Activated T-cell treated with anti-CD3 and anti-CD28 coated beads for 1 hour (primary cell): ENCODE measurements around the gene ZNF423.

Experiments used
- DNase-seq: peaks from one replicate; pipeline ENCODE4 v3.0.0-alpha.2; 2020; ENCODE audit warnings: low read depth

Gene ZNF423

GRCh38 chr16:49552313-49552928, 303.5 kb downstream of the ZNF423 start:
- DNase-seq = no peak

DNA sequence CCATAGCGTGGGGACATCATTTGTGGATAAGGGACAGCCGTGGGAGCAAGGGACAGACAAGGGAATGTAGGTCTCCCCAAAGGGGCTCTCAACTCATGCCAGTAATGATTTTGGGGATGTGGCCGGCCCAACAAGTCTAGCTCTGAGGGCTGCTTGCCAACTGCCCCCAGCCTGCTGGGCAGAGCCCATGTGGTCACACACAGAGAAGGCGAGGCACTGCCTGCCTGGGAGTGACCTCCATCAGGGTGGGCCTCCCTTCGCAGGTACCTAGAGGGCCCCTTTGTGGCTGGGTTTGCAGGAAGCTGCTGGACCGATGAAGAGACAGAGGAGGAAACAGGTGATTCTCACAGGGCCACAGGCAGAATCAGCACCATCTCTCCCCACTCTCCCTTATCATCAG, 305.2 kb downstream of the ZNF423 start:
- no peak for DNase-seq

DNA sequence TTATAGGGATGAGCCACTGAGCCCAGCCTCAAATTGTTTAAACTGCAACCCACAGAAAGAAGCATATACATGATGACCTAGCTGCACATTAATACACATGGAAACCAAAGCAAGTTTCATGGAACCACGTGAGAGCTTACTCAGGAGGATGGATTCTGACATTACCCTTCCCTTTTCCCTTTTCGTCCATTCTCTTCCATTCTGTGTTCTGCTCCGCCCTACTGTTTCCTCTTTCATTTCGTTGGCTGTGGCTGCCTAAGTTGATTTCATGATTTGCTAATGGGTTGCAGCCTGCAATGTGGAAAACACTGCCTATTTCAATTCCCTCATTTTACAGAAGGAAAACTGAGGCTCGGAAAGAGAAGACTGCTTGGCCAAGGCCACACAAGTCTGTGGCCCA, 305.8 kb downstream of the ZNF423 start:
- no peak for DNase-seq

GRCh38 chr16:49548325-49548970, 307.5 kb downstream of the ZNF423 start:
- no peak for DNase-seq

- DNase-seq = no peak
Observed at GRCh38 chr16:49547448-49547847, 308.5 kb downstream of the ZNF423 start.

DNA sequence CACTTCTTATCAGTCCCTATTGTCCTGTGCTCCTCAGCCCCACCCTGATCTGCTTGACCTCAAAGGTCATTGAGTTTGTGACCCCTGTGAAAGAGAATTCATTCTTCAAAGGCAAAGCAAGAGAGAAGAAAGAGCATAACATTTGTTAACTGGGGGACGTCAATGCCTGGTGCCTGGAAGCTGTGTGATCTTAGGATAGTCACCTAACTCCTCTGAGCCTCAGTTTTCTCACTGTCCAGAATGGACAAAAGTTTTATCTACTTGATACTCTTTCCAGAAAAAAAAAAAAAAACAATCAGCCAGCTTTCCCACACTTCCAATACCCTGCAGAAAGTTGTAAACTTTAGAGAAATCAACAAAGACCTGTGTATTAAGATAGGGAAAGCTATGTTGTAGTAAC, 309.2 kb downstream of the ZNF423 start:
- no peak for DNase-seq

GRCh38 chr16:49545741-49546448, 310.0 kb downstream of the ZNF423 start:
- DNase-seq = no peak

DNA sequence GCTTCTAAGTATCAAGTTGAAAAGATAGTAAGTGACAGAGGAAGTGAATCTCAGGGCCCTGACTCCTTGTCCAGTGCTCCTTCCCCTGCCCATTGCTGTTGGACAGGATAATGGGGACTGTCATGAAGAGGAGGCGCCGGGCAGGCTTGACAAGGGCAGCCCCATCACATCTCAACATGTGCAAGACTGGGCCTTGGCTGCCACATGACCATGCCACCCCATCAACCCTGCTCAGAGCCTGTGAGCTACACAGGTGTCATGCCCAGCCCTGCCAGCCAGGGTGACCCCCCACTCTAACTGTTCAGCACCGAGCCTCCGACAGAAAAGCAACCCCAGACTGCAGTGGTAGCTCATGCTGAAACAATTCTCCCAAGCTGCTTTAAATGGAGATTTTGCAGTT, 310.7 kb downstream of the ZNF423 start:
- DNase-seq = no peak

DNA sequence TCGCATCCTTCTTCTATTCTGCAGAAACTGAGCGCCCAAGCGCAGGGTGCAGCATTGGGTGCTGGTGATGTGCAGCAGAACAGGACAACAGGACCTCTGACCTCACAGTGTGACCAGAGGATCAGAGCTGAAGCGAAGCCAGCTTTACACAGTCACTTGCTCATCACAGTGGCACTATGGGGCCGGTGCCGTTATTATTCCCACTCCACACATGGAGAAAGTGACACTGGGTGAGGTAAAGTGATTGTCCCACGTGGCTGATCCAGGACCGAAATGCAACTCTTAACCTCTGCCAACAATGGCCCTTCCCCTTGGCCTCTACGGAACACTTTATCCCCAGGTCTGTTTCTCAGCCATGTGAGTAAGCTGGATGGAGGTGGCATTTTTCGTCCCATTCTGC, 311.1 kb downstream of the ZNF423 start:
- DNase-seq = no peak

DNA sequence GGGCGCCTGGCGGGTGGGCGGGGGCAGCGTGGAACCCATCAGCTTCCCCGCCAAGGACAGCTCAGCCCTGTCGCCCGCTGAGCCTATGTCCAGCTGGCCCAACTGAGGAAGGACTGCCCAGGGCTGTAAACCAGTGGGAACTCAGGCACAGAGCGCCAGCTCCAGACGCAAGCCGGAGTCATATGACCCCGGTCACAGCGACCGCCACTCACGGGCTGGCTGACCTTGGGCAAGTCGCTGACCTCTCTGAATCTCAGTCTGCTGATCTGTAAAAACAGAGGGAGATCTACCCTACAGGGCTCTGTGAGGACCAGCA, 312.3 kb downstream of the ZNF423 start:
- DNase-seq = no peak

GRCh38 chr16:49542946-49543630, 312.8 kb downstream of the ZNF423 start:
- no peak for DNase-seq

DNA sequence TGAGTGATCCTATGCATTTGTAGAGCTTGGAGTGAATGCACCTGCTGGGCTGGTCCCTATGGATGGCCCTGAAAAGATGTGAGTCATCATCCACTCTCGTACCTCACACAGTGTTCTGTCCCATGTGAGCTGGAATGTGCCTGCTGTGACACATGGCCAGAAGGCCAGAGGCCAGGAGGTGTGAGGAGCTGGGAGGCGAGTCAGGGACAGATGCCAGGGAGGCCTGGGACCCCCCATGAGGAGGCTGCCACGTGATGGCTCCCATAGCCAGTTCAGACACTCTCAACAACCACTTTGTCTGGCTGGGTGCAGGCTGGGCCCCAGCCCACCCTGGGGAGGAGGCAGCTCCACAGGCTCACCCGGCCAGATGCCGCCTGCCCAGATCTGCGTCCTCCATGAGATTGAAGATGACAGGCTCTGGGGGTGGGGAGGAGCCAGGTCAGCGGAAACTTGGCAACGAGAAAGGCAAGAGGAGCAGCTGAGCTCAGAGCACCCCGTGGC, 313.5 kb downstream of the ZNF423 start:
- DNase-seq = no peak

DNA sequence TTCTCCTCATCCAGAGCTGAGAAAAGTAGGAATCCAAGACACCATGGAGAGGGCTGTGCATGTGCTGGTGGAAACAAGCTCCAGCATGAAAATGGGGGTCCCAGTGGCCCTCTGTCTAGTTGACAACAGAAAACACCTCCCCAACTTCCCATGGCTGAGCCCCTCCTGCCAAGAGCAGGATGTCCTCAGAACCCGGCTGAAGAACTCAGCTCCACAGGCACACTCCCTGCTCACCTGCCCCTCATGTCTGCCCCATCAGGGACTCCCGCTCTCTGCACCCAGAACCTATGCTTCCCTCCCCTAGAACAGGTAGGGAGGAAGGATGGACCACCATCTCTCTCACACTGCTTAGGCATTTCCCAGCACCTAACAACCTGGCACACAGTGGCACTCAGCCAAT, 315.1 kb downstream of the ZNF423 start:
- no peak for DNase-seq

- no peak for DNase-seq
Observed at GRCh38 chr16:49539758-49540157, 316.2 kb downstream of the ZNF423 start.

DNA sequence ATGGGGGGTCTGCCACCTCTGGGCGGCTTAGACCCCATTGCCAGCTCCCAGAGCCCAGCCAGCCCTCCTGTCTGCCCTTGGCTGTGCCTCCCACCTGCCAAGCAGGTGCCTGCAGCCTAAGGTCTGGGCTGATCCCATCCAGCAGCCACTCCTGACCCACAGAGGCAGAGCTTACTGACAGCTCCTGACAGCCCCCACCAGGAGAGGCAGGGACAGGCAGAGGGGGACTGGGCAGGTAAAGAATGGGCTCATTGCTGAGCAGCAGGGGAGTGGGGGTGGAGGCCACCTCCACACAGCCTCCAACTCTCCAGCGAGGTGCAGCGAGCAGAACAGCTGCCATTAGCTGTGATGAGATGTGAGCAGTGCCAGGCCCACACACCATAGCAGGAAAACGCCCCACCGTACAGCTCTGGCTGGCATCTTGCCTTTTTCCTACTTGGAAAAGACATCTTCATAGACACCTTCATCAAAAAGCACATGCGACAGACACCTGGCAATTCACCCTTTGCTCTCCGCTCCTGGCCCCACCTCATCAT, 317.9 kb downstream of the ZNF423 start:
- DNase-seq = no peak

GRCh38 chr16:49534901-49535610, 320.9 kb downstream of the ZNF423 start:
- no peak for DNase-seq

DNA sequence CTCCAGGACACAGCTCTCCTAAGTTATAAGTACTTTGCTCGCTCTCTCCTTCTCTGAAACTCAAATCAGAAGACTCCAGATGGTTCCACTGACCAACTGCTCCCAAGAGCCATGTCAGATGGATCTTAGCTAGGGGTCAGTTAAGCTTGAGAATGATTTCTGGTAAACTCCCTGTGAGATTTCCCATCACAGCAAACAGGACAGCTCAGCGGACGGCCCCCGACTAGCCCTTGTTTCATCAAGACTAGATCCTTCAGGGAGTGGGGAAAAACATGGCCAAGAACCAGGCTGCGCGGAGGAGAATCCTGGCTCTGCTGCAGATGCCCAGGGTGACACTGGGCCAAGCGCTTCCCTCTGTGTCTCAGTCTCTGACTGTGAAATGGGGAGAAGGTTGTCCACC, 322.5 kb downstream of the ZNF423 start:
- DNase-seq = no peak

- no peak for DNase-seq
Observed at GRCh38 chr16:49532873-49533272, 323.0 kb downstream of the ZNF423 start.

DNA sequence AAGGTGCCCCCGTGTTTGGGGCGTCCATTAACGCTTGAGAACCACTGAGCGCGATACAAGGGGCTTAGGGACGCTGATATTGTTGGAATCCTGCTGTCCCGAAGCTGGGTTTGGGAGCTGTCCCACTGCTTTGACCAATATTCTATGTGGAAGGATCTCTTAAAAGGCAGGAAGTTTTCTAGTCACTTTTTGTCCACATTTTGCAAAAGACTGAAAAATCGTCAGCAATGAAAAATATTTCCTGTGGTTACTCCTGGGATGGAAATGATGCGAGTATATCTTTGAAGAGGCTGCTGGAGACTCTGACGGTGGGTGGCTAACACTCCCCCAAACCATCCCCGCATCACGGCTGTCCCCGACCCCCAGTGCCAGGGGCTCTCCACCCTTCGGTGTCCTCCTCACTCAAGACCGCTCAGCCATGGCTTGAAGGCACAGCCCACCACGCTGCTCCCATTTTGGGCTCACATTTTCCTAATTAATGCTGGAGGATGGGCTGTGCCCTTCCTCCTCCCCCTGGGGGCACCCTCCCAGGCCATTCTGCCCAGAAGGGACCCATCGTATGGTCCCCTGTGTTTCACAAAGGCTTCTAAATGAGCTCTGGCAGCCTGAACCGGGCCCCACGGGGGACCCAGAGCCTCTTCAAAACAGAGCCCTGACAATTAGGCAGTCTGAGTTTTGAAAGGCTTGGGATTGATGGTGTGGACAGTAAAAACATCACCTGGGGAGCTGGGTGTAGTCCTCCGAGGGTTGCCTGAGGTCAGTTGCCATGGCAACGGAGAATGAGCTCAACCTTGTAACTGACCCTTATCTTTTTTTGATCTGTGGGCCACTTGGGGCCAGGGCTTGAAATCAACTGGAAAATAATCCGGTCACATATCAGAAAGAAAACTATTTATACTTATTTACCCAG, 323.7 kb downstream of the ZNF423 start:
- DNase-seq = no peak

DNA sequence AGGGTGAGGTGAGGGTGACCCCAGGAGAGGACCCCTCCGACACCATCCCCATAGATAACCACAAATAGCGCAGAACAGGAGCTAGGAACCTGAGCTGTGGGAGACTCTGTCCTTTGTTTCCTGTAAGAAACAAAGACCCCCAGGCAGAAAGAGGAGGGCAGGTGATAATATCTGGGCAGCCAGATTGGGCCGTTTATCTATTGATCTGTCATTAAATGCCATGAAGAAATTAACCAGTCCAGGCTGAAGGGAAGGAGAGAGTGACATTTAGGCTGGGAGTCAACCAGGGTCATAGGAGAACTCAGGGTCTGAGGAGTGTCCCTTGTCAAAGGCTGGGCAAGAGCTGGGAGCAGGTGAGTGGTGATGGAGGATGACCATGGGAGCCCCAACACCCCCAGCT, 324.5 kb downstream of the ZNF423 start:
- DNase-seq = no peak

DNA sequence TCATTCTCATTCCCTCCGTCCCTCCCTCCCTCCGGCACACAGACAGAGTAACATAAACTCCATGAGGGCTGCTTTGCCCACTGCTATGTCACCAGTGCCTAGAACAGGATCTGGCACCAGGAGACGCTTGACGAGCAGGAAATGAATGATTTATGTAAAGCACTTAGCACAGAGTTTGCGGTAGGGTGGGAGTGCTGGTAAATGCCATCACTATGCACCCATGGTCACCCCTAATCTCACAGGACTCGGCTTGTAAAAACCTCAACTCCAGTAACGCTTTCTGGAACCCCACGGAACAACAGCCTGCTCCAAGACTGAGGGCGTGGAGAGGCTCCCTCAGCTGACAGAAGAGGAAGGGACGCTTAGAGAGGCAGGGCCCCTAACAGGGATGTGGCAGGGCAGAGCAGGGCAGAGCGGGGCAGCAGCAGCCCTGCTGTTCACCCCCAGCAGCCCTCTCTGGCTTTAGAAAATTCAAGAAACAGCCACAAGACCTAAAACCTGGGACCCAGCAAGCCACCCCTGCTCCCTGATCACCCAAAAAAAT, 325.4 kb downstream of the ZNF423 start:
- DNase-seq = no peak
